ENCODE results near the gene SOX1.

- TF ChIP-seq USF2 (CRISPR knock-in tag; IDR thresholded peaks at IDR 0.05) = no peak
- no peak for TF ChIP-seq CTCF (IDR thresholded peaks at IDR 0.05)
- TF ChIP-seq TEAD1 (CRISPR knock-in tag; IDR thresholded peaks at IDR 0.05) = no peak
- no peak for TF ChIP-seq MXD4 (CRISPR knock-in tag; IDR thresholded peaks at IDR 0.05; ENCODE audit: borderline replicate concordance)
- no peak for TF ChIP-seq FOXK1 (CRISPR knock-in tag; IDR thresholded peaks at IDR 0.05)
- no peak for TF ChIP-seq PRDM15 (CRISPR knock-in tag; IDR thresholded peaks at IDR 0.05)
These were observed 1.5 kb upstream of the SOX1 start for GRCh38 chr13:112065521-112065866.
